Endometrial microvascular endothelial cells (primary cell): ENCODE measurements around the gene IL2RA. TPM values are rescaled to one million over a fixed set of nuclear protein-coding genes. Genes with fewer than 3 reads are reported as not detected.

ENCODE experiments used
- total RNA-seq: library from RNA; depleted of rRNA; stranded (reverse); fragments of >200 nt; gene quantifications from one replicate; pipeline ENCODE4 v1.2.3, GENCODE V29; 2015; ENCODE audit errors: inconsistent ontology term

The IL2RA gene
- total RNA-seq, 1 donor from 2014 or later = not detected

Other genes with a start within 250 kb of the IL2RA start
- 408 TPM for gene GDI2, start 248.9 kb downstream of the IL2RA start, total RNA-seq
- gene ANKRD16, start 172.5 kb downstream of the IL2RA start, total RNA-seq = 3.6 TPM
- gene FBH1, start 172.1 kb downstream of the IL2RA start, total RNA-seq = 93.5 TPM
- gene IL15RA, start 84.8 kb downstream of the IL2RA start, total RNA-seq = 75.4 TPM
- gene RBM17, start 26.7 kb upstream of the IL2RA start, total RNA-seq = 44.3 TPM
- gene PFKFB3, start 140.6 kb upstream of the IL2RA start, total RNA-seq = 31.9 TPM